NCI-H226 (cell line): ENCODE data around the gene KLF11.
"Not testable (repeated sequence)": the region's sequence is repeated elsewhere in the genome, so short reads cannot be mapped to it uniquely, and the experiment has no call there.

Source experiments
- DNase-seq: peaks from one replicate; pipeline ENCODE4 v3.0.0-alpha.2; 2015

The KLF11 gene

DNA sequence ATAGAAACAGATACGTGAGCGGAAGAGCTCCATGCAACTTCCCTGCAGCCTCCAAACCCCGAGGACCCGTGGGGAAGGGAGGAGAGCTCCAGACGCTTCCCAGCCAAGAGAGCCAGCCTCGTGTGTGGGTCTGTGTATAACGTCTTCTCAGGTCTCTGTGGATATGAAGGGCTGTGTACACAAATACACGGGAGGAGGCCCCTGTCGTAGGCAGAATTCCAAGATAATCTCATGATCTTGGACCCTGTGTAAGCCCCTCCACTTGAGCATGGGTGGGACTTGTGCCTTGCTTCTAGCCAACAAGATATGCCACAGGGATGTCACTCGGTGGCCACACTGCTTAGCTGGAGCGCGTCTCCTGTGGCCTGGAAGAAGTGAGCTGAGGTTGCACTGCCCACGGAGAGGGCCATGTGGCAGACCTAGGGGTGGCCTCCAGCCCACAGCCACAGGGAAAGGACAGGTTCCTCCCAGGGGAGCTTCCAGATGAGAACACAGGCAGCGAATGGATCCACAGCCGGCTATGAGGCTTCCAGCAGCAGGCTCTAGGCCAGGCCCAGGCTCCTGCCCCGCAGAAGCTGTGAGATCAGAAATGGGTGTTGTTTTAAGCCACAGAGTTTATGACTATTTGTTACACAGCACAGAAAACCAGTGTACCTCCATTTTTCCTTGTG is 15.6 kb upstream of the KLF11 start:
- no peak for DNase-seq

- DNase-seq: no peak
Measured at GRCh38 chr2:10028407-10028987, 14.9 kb upstream of the KLF11 start.

DNA sequence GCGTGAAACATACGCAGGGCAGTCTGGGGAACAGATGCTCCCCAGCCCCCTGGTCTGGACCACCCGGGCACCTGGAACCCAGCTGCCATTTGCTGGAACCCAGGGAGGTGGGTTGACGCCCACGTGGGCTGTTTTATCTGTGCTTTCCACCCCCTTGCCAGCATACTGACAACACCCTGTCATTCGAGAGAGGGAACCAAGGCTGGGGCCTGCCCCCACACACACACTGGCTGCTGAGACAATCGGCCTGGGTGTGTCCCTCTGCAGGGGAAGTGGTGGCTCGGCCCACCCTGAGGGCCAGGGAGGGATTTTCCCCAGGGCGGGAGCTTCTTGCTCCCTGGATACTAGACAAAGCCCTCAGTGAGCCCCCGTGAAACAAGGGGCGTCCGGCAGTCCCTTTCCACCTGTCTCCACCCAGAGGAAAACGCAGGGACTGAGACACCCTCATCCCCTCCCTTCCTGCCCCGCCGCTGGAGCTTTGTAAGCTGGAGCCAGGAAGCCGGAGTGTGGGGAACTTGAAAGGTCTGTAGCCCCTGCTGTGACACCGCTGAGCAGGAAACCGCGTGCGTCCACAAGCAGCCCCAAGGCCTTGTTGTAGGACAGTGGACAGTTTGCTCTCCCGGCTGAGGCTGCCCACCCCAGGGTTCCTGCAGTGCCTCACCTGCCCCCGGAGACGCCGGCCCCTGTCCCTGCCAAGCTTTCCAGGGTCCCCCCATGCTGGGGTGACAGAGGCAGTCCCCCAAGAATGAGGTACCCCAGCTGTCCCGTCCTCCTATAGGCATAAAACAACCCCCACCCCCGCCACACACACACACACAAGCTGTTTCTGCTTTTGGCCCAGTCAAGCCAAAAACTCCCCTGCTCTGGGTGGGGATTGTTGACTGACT is 14.1 kb upstream of the KLF11 start:
- DNase-seq: no peak

- DNase-seq: no peak
Measured at GRCh38 chr2:10029875-10030223, 13.5 kb upstream of the KLF11 start.

DNA sequence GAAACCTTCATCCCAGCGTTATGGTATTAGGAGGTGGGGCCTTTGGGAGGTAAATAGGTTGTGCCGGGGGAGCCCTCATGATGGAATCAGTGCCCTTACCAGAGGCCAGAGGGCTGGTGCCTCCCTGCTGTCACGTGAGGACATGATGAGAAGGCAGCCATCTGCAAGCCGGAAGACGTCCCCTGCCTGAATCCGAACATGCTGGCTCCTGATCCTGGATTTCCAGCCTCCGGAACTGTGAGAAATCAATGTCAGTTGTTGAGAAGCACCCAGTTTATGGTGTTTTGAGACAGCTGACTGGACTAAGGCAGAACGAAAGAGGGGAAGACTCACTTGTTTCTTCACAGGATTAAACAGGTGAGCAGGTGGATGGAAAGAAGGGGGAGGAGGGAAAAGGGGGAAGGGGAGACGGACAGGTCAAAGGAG is 13.0 kb upstream of the KLF11 start:
- DNase-seq: no peak

DNA sequence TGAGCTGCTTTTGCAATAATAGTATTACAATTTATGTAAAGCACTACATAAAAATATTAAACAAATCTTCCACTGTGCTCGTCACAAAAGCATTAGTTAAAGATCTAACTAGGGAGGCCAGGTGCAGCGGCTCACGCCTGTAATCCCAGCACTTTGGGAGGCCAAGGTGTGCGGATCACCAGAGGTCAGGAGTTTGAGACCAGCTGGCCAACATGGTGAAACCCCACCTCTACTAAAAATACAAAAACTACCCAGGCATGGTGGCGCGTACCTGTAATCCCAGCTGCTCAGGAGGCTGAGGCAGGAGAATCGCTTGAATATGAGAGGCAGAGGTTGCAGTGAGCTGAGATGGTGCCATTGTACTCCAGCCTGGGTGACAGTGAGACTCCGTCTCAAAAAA is 12.6 kb upstream of the KLF11 start:
- DNase-seq: not testable (repeated sequence)

GRCh38 chr2:10031886-10032745 is 11.2 kb upstream of the KLF11 start:
- DNase-seq: no peak

DNA sequence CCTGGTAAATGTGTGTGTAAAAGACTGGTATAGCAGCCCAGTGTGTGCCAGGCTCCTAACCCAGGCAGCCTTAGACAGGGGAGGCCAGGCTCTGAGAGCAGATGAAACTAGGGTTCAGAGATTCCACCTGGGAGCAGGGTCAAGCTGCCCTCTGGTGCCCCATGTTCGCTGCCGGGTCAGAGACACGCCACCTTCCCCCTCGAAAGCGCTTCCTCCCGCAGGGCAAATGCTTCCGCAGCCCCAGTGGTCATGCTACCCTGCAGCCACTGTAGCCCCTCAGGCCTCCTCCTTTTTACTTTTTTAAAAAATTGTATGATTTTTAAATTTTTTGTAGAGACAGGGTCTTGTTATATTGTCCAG is 10.6 kb upstream of the KLF11 start:
- DNase-seq: no peak

DNA sequence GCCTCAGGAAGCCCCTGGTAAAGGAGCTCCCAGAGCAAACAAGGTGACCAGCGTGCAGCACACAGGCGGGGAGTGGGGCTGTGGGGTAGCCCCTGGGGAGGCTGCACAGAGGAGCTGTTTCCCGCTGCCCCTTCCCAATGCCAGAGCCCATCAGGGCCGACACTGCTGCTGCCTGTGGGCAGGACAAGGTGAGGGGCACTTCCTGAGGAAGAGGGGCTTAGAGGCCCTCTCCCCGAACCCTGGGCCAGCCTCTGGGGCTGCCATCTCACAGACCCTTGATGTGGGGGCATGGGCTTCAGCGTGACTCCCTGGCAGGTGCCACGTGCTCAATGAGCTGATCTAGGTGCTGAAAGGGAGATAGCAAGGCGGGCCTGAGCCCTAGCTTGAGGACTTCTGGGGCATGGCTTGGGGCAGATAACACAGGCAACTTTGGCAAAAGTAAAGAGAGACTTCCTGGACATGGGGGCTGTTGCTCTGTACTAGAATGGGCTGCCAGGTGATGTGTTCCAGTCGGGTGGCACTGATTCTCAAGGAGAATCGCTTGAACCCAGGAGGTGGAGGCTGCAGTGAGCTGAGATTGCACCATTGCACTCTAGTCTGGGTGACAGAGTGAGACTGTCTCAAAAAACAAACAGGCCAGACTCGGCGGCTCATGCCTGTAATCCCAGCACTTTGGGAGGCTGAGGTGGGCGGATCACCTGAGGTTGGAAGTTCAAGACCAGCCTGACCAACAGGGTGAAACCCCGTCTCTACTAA is 9.9 kb upstream of the KLF11 start:
- DNase-seq: no peak

- DNase-seq: no peak
Measured at GRCh38 chr2:10034333-10035052, 8.9 kb upstream of the KLF11 start.

DNA sequence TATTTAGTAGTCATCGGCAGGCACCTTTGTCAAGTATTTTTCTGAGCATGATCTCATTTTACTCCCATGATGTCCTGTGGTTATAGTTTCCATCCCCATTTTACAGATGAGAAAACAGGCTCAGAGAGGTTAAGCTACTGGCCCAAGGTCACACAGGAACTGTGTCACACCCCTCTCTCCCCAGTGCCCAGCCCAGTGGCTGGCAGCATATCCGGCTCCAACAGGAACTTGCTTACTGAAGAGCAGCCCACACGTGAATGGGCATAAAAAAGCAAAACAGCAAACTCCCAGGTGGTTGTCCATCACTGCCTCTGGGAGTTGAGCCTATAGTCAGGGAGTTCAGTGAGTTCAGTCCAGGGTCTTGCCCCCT is 8.3 kb upstream of the KLF11 start:
- no peak for DNase-seq

DNA sequence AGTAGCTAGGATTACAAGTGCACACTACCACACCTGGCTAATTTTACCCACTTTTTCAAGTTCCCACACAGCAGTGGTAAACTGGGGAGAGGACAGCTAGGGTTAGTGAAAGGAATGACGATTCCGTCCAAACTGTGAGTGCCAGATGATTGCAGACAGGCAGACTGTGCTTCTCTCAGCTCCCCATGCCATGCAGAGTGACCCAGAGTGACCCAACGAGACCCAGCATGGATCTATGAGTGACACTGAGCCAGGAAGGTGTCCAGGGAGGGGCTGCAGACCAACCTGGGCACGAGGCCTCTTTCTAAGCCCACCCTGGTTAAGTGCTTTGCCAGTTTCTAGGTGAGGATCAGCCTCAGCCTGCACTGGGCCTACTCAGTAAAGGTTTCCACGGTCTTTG is 7.7 kb upstream of the KLF11 start:
- DNase-seq: no peak

GRCh38 chr2:10036095-10036884 is 7.1 kb upstream of the KLF11 start:
- peak; percentile 87 for DNase-seq

DNA sequence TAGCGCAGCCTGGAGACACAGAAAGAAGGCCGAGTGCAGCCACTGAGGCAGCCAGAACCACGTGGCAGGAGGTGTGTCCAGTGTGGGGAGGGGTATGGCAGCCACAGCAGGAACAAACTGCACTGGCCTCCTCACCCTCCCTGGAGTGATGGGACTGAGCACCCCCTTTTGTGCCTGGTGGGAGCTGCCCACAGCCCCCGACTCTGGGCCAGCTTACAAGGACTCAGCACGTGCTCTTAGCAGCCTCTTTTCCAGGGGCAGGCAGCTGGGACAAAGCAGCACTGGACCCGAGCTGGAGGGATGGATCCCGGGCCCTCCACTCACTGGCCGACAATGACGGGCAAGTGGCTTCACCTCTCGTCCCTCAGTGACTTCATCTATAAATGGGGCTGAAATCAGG is 5.2 kb upstream of the KLF11 start:
- DNase-seq: no peak

DNA sequence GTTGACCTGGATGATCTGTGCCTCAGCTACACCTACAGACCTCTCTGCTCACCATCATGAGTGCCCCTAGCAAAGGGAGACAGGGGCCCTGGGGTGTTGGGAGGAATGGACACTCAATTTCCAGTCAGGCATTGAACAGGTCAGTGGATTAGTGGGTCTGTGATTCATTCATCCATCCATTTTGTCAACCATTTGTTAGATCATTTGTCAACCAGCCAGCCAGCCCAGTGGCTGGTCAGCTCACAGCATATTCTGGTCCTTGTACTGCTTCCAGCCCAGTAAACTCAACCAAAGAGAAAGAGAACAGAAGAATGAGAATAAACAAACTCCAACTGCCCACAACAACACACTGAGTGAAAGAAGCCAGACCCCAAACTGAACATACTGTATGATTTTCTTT is 4.6 kb upstream of the KLF11 start:
- no peak for DNase-seq

- DNase-seq: no peak
Measured at GRCh38 chr2:10039658-10040410, 3.5 kb upstream of the KLF11 start.

DNA sequence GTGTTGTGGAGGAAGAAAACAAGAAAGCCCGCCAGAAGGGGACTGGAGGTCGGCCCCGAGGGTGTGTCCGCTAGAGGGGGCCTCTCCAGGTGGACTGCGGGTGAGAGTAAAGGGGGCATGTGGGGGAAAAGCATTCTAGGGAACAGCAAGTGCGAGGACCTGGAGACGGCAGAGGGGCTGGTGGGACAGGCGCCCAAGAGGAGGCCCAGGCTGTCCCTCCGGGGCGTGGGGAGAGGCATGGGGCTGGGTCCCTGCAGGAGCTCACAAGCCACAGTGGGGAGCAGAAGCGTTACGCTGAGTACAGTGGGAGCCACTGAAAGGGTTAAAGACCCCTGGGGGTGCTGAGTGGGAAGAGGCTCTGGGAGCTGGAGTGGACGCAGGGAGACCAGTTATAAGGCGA is 1.6 kb upstream of the KLF11 start:
- no peak for DNase-seq

DNA sequence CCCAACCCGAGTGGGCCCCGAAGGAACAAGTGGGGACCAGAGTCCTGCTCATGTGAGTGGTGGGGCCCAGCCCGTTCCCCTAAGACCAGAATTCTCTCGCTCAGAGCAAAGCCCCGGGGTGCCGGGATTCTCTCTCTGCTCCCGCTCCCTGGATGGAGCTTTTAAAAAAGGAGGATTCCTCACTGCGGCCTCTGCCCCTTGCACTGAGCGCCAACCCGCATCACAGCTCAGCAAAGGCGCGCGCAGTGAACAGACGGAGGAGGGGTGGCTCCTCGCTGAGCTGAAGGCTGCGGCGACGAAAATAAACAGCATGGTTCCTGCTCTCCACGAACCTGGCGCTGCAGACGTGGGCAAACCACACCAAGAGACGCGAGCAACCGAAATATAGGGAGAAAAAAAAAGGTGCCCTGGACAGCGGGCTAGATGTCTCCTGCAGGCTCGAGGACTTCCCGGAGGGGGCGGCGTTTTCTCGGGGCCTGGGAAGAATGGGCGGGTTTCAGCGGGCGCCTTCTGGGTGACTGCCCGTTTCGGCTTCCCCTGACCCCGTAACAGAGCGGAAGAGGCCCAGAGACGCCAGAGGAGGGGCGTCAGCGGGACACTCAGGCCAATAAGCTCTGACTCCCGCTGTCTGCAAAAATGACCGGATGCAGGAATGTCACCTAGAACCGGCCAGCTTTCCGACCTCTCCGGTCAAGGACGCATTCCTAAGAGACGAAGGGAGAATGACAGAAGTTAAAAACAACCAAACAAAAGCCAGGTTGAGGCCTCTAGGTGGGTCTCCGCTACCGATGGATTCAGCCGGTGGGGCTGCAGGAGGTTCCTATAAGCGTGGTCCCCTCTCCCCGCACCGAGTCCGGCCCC is 819 bp upstream of the KLF11 start:
- DNase-seq: peak; percentile 56

GRCh38 chr2:10043906-10044601 is 704 bp downstream of the KLF11 start:
- peak; percentile 91 for DNase-seq
